Nephron (organoid): ENCODE results near the gene ANKRD13D.
"Not testable (repeated sequence)": the region's sequence is repeated elsewhere in the genome, so short reads cannot be mapped to it uniquely, and the experiment has no call there.

ENCODE experiments used
- H3K27ac Mint-ChIP-seq, 3 experiments: 2 replicates each; pipeline ENCODE4 v1.8.0; 2020; ENCODE audit warnings: mixed read lengths in 3 of 3, mild to moderate bottlenecking in 2 of 3, moderate library complexity in 1 of 3
- H3K27me3 Mint-ChIP-seq: 2 replicates; pipeline ENCODE4 v1.8.0; 2021; ENCODE audit warnings: low read depth, mild to moderate bottlenecking, moderate library complexity, mixed read lengths
- H3K36me3 Mint-ChIP-seq: 2 replicates; pipeline ENCODE4 v1.8.0; 2020; ENCODE audit warnings: low read depth, mixed read lengths
- H3K4me1 Mint-ChIP-seq: 2 replicates; pipeline ENCODE4 v1.8.0; 2020; ENCODE audit warnings: mixed read lengths
- H3K4me3 Mint-ChIP-seq, 3 experiments: 2 replicates each; pipeline ENCODE4 v1.8.0; 2020; ENCODE audit warnings: mild to moderate bottlenecking in 3 of 3, mixed read lengths in 3 of 3, moderate library complexity in 2 of 3
- H3K9me3 Mint-ChIP-seq: 2 replicates; pipeline ENCODE4 v1.8.0; 2020; ENCODE audit warnings: mixed read lengths
- CTCF ChIP-seq, 3 experiments: fragments of 200-600 bp; sonication (generic); IDR thresholded peaks; one replicate each; pipeline ENCODE4 v1.5.0; 2021; ENCODE audit warnings: antibody characterized with exemption in 3 of 3; ENCODE audit not compliant: unreplicated experiment in 3 of 3

The ANKRD13D gene

DNA sequence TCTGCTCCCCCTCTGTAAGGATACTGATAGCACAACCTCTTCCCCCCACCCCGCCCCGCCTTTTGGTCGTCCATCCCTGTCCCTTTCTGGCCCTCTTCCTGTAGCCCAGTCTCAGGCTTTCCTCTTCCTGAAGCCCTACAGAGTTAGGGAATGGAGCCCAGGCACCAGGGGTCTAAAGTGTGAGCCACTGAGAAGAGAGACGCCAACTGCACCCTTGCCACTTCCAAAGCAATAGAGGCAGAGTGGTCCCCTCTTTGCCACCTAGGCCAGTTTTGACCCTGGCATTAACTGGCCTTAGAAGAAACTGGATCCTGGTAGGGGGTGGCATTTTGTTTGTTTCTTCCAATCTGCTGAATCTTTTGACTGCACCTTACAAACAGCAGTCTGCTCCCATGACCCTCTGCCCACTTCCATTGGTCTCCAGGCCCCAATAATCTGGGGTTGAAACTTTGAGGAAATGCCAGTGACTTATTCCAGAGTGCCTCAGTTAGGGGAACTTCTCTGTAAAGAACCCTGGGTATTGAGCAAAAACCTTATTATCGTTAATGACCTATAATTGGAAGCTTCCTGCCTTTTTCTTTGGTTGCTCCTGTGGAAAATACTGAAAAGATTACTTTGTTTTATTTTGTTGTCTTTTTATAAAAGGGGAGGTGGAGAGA is 32.5 kb upstream of the ANKRD13D start:
- peaks cover 3% of the 10 kb centered on the region for H3K27me3 Mint-ChIP-seq
- TF ChIP-seq CTCF (IDR thresholded peaks at IDR 0.05; ENCODE audit: unreplicated experiment in 3 of 3), result no peak
- no peaks in the 10 kb centered on the region for H3K4me1 Mint-ChIP-seq
- no peak overlapping the region for H3K4me3 Mint-ChIP-seq
- H3K27ac Mint-ChIP-seq, result peak overlapping the region in 2 of 3 experiments; percentile 31 to 42
- peaks cover 58% of the 10 kb centered on the region for H3K36me3 Mint-ChIP-seq
- H3K9me3 Mint-ChIP-seq, result no peaks in the 10 kb centered on the region

- H3K27ac Mint-ChIP-seq, result no peak overlapping the region
- peaks cover 8% of the 10 kb centered on the region for H3K27me3 Mint-ChIP-seq
- peaks cover 20% of the 10 kb centered on the region for H3K36me3 Mint-ChIP-seq
- peaks cover 6% of the 10 kb centered on the region for H3K4me1 Mint-ChIP-seq
- no peak for TF ChIP-seq CTCF (IDR thresholded peaks at IDR 0.05; ENCODE audit: unreplicated experiment in 3 of 3)
- no peaks in the 10 kb centered on the region for H3K9me3 Mint-ChIP-seq
- peak overlapping the region; percentile 54 to 73 (median 58) for H3K4me3 Mint-ChIP-seq
Measured at GRCh38 chr11:67260406-67260805, 28.7 kb upstream of the ANKRD13D start.

GRCh38 chr11:67260885-67261639 is 28.0 kb upstream of the ANKRD13D start:
- H3K4me1 Mint-ChIP-seq, H3K9me3 Mint-ChIP-seq, H3K27ac Mint-ChIP-seq, H3K27me3 Mint-ChIP-seq: not testable (repeated sequence)
- peaks cover 15% of the 10 kb centered on the region for H3K36me3 Mint-ChIP-seq
- peak overlapping the region; percentile 75 to 85 (median 80) for H3K4me3 Mint-ChIP-seq

DNA sequence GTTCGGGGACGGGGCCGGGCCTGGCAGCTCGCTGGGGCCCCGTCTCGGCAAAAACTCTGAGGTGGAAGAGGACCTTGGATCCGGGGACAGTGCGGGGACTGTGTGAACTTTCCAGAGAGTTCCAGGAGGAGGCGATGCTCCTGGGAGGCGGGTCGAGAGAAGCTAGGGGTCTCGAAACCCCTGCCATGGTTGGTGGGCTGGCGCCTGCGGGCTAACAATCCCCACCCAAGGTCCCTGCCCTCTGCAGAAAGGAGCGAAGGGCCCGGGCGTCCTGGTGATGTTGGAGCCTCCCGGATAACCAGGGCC is 27.5 kb upstream of the ANKRD13D start:
- Mint-ChIP-seq H3K27me3 (peaks cover 8% of the 10 kb centered on the region), H3K4me3 (peak overlapping the region; percentile 57 to 75 (median 71)), H3K9me3 (no peaks in the 10 kb centered on the region), H3K36me3 (peaks cover 13% of the 10 kb centered on the region), H3K27ac (no peak overlapping the region), H3K4me1 (peaks cover 10% of the 10 kb centered on the region)
- TF ChIP-seq CTCF (IDR thresholded peaks at IDR 0.05; ENCODE audit: unreplicated experiment in 3 of 3), result peak in 1 of 3 experiments; percentile 31

GRCh38 chr11:67261946-67262681 is 27.0 kb upstream of the ANKRD13D start:
- H3K36me3 Mint-ChIP-seq, result peaks cover 8% of the 10 kb centered on the region
- no peaks in the 10 kb centered on the region for H3K9me3 Mint-ChIP-seq
- no peak for TF ChIP-seq CTCF (IDR thresholded peaks at IDR 0.05; ENCODE audit: unreplicated experiment in 3 of 3)
- H3K27ac Mint-ChIP-seq, result peak overlapping the region in 2 of 3 experiments; percentile 24 to 79
- peaks cover 10% of the 10 kb centered on the region for H3K4me1 Mint-ChIP-seq
- peaks cover 8% of the 10 kb centered on the region for H3K27me3 Mint-ChIP-seq
- peak overlapping the region; percentile 73 to 76 (median 75) for H3K4me3 Mint-ChIP-seq
